Liver (tissue), 3 donors: Measurements from ENCODE around the gene CASZ1.

Source experiments
- FOXA1 ChIP-seq: IDR thresholded peaks from 2 replicates; pipeline ENCODE4 v1.6.1; 2016; ENCODE audit warnings: antibody characterized with exemption
- GABPA ChIP-seq, 2 donors: IDR thresholded peaks in 1 of 2; conservative IDR thresholded peaks in 1 of 2; 2 replicates each; pipeline ENCODE4 v1.6.1; 2016; ENCODE audit warnings: antibody characterized with exemption in 2 of 2, mild to moderate bottlenecking in 1 of 2, moderate library complexity in 1 of 2
- JUND ChIP-seq, 2 donors: IDR thresholded peaks; 2 replicates each; pipeline ENCODE4 v1.6.1; 2016; ENCODE audit warnings: antibody characterized with exemption in 2 of 2
- SP1 ChIP-seq: IDR thresholded peaks from 2 replicates; pipeline ENCODE4 v1.6.1; 2018; ENCODE audit warnings: antibody characterized with exemption, mild to moderate bottlenecking
- TF ChIP-seq, protein P1 (sequence below): fragments of 150-350 bp; IDR thresholded peaks from 2 replicates; pipeline ENCODE4 v1.5.1; 2017; ENCODE audit warnings: improper control_type of control experiment, low read depth, low read length; ENCODE audit not compliant: missing input control
- TF ChIP-seq, protein P2 (sequence below): IDR thresholded peaks from 2 replicates; pipeline ENCODE4 v1.6.1; 2016; ENCODE audit warnings: antibody characterized with exemption
- TF ChIP-seq, protein P3 (sequence below): IDR thresholded peaks from 2 replicates; pipeline ENCODE4 v1.6.1; 2016; ENCODE audit warnings: antibody characterized with exemption
- donor health status: healthy.
- donor health status: healthy.

DNA sequence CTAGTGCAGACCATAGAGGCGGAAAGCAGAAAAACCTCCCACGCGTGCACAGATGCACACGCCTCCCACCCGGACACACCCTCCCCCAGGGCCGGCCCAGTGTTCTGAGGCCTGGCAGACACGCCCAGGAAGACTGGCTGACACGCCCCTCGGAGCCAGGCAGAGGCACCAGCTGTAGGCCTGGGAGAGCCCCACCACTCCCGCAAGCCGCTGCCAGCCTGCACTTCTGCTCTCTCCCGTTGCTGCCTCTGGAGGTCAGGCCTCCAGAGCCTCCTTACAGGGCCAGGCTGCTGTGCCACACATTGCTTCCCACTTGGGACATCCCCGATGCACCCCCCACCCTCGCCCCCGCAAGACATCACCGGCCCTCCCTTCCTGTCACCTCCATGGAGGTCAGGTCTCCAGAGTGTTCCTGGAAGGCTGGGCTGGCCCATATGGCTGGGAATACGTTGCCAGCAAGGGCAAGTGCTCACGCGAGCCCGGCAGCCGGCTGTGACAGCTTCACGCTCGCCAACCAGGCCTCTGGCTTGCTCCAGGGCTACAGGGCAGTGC is 40.4 kb downstream of the CASZ1 start:
- TF ChIP-seq, protein P1, sequence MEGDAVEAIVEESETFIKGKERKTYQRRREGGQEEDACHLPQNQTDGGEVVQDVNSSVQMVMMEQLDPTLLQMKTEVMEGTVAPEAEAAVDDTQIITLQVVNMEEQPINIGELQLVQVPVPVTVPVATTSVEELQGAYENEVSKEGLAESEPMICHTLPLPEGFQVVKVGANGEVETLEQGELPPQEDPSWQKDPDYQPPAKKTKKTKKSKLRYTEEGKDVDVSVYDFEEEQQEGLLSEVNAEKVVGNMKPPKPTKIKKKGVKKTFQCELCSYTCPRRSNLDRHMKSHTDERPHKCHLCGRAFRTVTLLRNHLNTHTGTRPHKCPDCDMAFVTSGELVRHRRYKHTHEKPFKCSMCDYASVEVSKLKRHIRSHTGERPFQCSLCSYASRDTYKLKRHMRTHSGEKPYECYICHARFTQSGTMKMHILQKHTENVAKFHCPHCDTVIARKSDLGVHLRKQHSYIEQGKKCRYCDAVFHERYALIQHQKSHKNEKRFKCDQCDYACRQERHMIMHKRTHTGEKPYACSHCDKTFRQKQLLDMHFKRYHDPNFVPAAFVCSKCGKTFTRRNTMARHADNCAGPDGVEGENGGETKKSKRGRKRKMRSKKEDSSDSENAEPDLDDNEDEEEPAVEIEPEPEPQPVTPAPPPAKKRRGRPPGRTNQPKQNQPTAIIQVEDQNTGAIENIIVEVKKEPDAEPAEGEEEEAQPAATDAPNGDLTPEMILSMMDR: no peak
- no peak for TF ChIP-seq FOXA1
- TF ChIP-seq SP1: no peak
- TF ChIP-seq, protein P2, sequence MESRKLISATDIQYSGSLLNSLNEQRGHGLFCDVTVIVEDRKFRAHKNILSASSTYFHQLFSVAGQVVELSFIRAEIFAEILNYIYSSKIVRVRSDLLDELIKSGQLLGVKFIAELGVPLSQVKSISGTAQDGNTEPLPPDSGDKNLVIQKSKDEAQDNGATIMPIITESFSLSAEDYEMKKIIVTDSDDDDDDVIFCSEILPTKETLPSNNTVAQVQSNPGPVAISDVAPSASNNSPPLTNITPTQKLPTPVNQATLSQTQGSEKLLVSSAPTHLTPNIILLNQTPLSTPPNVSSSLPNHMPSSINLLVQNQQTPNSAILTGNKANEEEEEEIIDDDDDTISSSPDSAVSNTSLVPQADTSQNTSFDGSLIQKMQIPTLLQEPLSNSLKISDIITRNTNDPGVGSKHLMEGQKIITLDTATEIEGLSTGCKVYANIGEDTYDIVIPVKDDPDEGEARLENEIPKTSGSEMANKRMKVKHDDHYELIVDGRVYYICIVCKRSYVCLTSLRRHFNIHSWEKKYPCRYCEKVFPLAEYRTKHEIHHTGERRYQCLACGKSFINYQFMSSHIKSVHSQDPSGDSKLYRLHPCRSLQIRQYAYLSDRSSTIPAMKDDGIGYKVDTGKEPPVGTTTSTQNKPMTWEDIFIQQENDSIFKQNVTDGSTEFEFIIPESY: no peak
- TF ChIP-seq GABPA (IDR thresholded peaks at IDR 0.05 in 1 of 2, conservative IDR thresholded peaks at IDR 0.05 in 1 of 2): no peak
- TF ChIP-seq JUND (IDR thresholded peaks at IDR 0.05): no peak
- TF ChIP-seq, protein P3, sequence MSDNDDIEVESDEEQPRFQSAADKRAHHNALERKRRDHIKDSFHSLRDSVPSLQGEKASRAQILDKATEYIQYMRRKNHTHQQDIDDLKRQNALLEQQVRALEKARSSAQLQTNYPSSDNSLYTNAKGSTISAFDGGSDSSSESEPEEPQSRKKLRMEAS: no peak
